ENCODE results near the gene USP9X. TPM values are rescaled to one million over a fixed set of nuclear protein-coding genes. Genes with fewer than 3 reads are reported as not detected.
"Not testable (repeated sequence)": the region's sequence is repeated elsewhere in the genome, so short reads cannot be mapped to it uniquely, and the experiment has no call there.

The USP9X gene
- total RNA-seq, 1 donor from 2014 or later, result 147 TPM

GRCh38 chrX:41142130-41142910 is 57.1 kb downstream of the USP9X start:
- peaks cover 3 to 12% (median 7%) of the 10 kb centered on the region in 3 donors for H3K36me3 ChIP-seq (ENCODE audit: control insufficient read depth in 3 of 3, insufficient read depth in 3 of 3, low read length in 3 of 3)
- H3K27ac ChIP-seq (ENCODE audit: low read depth, low read length), result no peak overlapping the region
- no peak overlapping the region for H3K4me3 ChIP-seq (ENCODE audit: low read length in 3 of 3)

GRCh38 chrX:41144873-41145272 is 59.6 kb downstream of the USP9X start:
- no peaks in the 10 kb centered on the region for H3K4me1 ChIP-seq (ENCODE audit: control insufficient read depth in 3 of 3, insufficient read depth in 3 of 3, low read length in 3 of 3)
- H3K4me3 ChIP-seq (ENCODE audit: low read length in 3 of 3), result no peak overlapping the region
- H3K36me3 ChIP-seq (ENCODE audit: control insufficient read depth in 3 of 3, insufficient read depth in 3 of 3, low read length in 3 of 3), result peaks cover 4 to 28% (median 16%) of the 10 kb centered on the region in 3 donors
- no peaks in the 10 kb centered on the region for H3K9me3 ChIP-seq (ENCODE audit: control insufficient read depth in 3 of 3, low read length in 3 of 3)
- no peak overlapping the region for H3K9ac ChIP-seq (ENCODE audit: low read depth in 1 of 3, low read length in 3 of 3)
- no peak overlapping the region for H3K27ac ChIP-seq (ENCODE audit: low read depth, low read length)
- H3K27me3 ChIP-seq (ENCODE audit: control insufficient read depth in 3 of 3, insufficient read depth in 3 of 3, low read length in 3 of 3), result no peaks in the 10 kb centered on the region

More at GRCh38 chrX:41142130-41142910, 57.1 kb downstream of the USP9X start:
- no peak overlapping the region for H3K9ac ChIP-seq (ENCODE audit: low read depth in 1 of 3, low read length in 3 of 3)
- no peaks in the 10 kb centered on the region for H3K4me1 ChIP-seq (ENCODE audit: control insufficient read depth in 3 of 3, insufficient read depth in 3 of 3, low read length in 3 of 3)
- no peaks in the 10 kb centered on the region for H3K27me3 ChIP-seq (ENCODE audit: control insufficient read depth in 3 of 3, insufficient read depth in 3 of 3, low read length in 3 of 3)
- H3K9me3 ChIP-seq (ENCODE audit: control insufficient read depth in 3 of 3, low read length in 3 of 3), result no peaks in the 10 kb centered on the region

- no peaks in the 10 kb centered on the region for H3K9me3 ChIP-seq (ENCODE audit: control insufficient read depth in 3 of 3, low read length in 3 of 3)
- H3K36me3 ChIP-seq (ENCODE audit: control insufficient read depth in 3 of 3, insufficient read depth in 3 of 3, low read length in 3 of 3), result peaks cover 4 to 28% (median 16%) of the 10 kb centered on the region in 3 donors
Measured at GRCh38 chrX:41145920-41146608, 60.8 kb downstream of the USP9X start.

GRCh38 chrX:41148553-41148952 is 63.3 kb downstream of the USP9X start:
- Histone ChIP-seq H3K9ac (ENCODE audit: low read depth in 1 of 3, low read length in 3 of 3) (no peak overlapping the region), H3K36me3 (ENCODE audit: control insufficient read depth in 3 of 3, insufficient read depth in 3 of 3, low read length in 3 of 3) (peaks cover 7 to 34% (median 13%) of the 10 kb centered on the region in 3 donors), H3K27me3 (ENCODE audit: control insufficient read depth in 3 of 3, insufficient read depth in 3 of 3, low read length in 3 of 3) (no peaks in the 10 kb centered on the region), H3K4me3 (ENCODE audit: low read length in 3 of 3) (no peak overlapping the region), H3K27ac (ENCODE audit: low read depth, low read length) (no peak overlapping the region), H3K9me3 (ENCODE audit: control insufficient read depth in 3 of 3, low read length in 3 of 3) (no peaks in the 10 kb centered on the region), H3K4me1 (ENCODE audit: control insufficient read depth in 3 of 3, insufficient read depth in 3 of 3, low read length in 3 of 3) (no peaks in the 10 kb centered on the region)

More at GRCh38 chrX:41145920-41146608, 60.8 kb downstream of the USP9X start:
- no peaks in the 10 kb centered on the region for H3K27me3 ChIP-seq (ENCODE audit: control insufficient read depth in 3 of 3, insufficient read depth in 3 of 3, low read length in 3 of 3)
- H3K4me3 ChIP-seq (ENCODE audit: low read length in 3 of 3), result no peak overlapping the region
- H3K9ac ChIP-seq (ENCODE audit: low read depth in 1 of 3, low read length in 3 of 3), result no peak overlapping the region
- no peaks in the 10 kb centered on the region for H3K4me1 ChIP-seq (ENCODE audit: control insufficient read depth in 3 of 3, insufficient read depth in 3 of 3, low read length in 3 of 3)
- H3K27ac ChIP-seq (ENCODE audit: low read depth, low read length), result no peak overlapping the region

GRCh38 chrX:41150043-41150442 is 64.8 kb downstream of the USP9X start:
- H3K4me3 ChIP-seq (ENCODE audit: low read length in 3 of 3), result no peak overlapping the region
- no peaks in the 10 kb centered on the region for H3K9me3 ChIP-seq (ENCODE audit: control insufficient read depth in 3 of 3, low read length in 3 of 3)
- H3K27me3 ChIP-seq (ENCODE audit: control insufficient read depth in 3 of 3, insufficient read depth in 3 of 3, low read length in 3 of 3), result no peaks in the 10 kb centered on the region
- no peak overlapping the region for H3K9ac ChIP-seq (ENCODE audit: low read depth in 1 of 3, low read length in 3 of 3)
- no peaks in the 10 kb centered on the region for H3K4me1 ChIP-seq (ENCODE audit: control insufficient read depth in 3 of 3, insufficient read depth in 3 of 3, low read length in 3 of 3)
- H3K27ac ChIP-seq (ENCODE audit: low read depth, low read length), result no peak overlapping the region
- H3K36me3 ChIP-seq (ENCODE audit: control insufficient read depth in 3 of 3, insufficient read depth in 3 of 3, low read length in 3 of 3), result peaks cover 8 to 33% (median 15%) of the 10 kb centered on the region in 3 donors

GRCh38 chrX:41151726-41152125 is 66.5 kb downstream of the USP9X start:
- not testable (repeated sequence) for H3K4me1 ChIP-seq (ENCODE audit: control insufficient read depth in 3 of 3, insufficient read depth in 3 of 3, low read length in 3 of 3); H3K9ac ChIP-seq (ENCODE audit: low read depth in 1 of 3, low read length in 3 of 3); H3K4me3 ChIP-seq (ENCODE audit: low read length in 3 of 3); H3K27ac ChIP-seq (ENCODE audit: low read depth, low read length); H3K27me3 ChIP-seq (ENCODE audit: control insufficient read depth in 3 of 3, insufficient read depth in 3 of 3, low read length in 3 of 3); H3K9me3 ChIP-seq (ENCODE audit: control insufficient read depth in 3 of 3, low read length in 3 of 3)
- H3K36me3 ChIP-seq (ENCODE audit: control insufficient read depth in 3 of 3, insufficient read depth in 3 of 3, low read length in 3 of 3), result peaks cover 11 to 36% (median 20%) of the 10 kb centered on the region in 3 donors

- H3K4me3 ChIP-seq (ENCODE audit: low read length in 3 of 3), result no peak overlapping the region
- no peaks in the 10 kb centered on the region for H3K9me3 ChIP-seq (ENCODE audit: control insufficient read depth in 3 of 3, low read length in 3 of 3)
- no peak overlapping the region for H3K27ac ChIP-seq (ENCODE audit: low read depth, low read length)
- no peaks in the 10 kb centered on the region for H3K4me1 ChIP-seq (ENCODE audit: control insufficient read depth in 3 of 3, insufficient read depth in 3 of 3, low read length in 3 of 3)
- no peaks in the 10 kb centered on the region for H3K27me3 ChIP-seq (ENCODE audit: control insufficient read depth in 3 of 3, insufficient read depth in 3 of 3, low read length in 3 of 3)
- H3K9ac ChIP-seq (ENCODE audit: low read depth in 1 of 3, low read length in 3 of 3), result no peak overlapping the region
- peaks cover 11 to 41% (median 25%) of the 10 kb centered on the region in 3 donors for H3K36me3 ChIP-seq (ENCODE audit: control insufficient read depth in 3 of 3, insufficient read depth in 3 of 3, low read length in 3 of 3)
Measured at GRCh38 chrX:41152221-41152620, 67.0 kb downstream of the USP9X start.

GRCh38 chrX:41153448-41153847 is 68.2 kb downstream of the USP9X start:
- Histone ChIP-seq H3K27me3 (ENCODE audit: control insufficient read depth in 3 of 3, insufficient read depth in 3 of 3, low read length in 3 of 3) (no peaks in the 10 kb centered on the region), H3K27ac (ENCODE audit: low read depth, low read length) (no peak overlapping the region), H3K36me3 (ENCODE audit: control insufficient read depth in 3 of 3, insufficient read depth in 3 of 3, low read length in 3 of 3) (peaks cover 11 to 39% (median 24%) of the 10 kb centered on the region in 3 donors), H3K9me3 (ENCODE audit: control insufficient read depth in 3 of 3, low read length in 3 of 3) (no peaks in the 10 kb centered on the region), H3K4me1 (ENCODE audit: control insufficient read depth in 3 of 3, insufficient read depth in 3 of 3, low read length in 3 of 3) (no peaks in the 10 kb centered on the region), H3K4me3 (ENCODE audit: low read length in 3 of 3) (no peak overlapping the region), H3K9ac (ENCODE audit: low read depth in 1 of 3, low read length in 3 of 3) (no peak overlapping the region)

GRCh38 chrX:41153957-41154356 is 68.7 kb downstream of the USP9X start:
- no peaks in the 10 kb centered on the region for H3K9me3 ChIP-seq (ENCODE audit: control insufficient read depth in 3 of 3, low read length in 3 of 3)
- H3K4me3 ChIP-seq (ENCODE audit: low read length in 3 of 3), result no peak overlapping the region
- H3K27ac ChIP-seq (ENCODE audit: low read depth, low read length), result no peak overlapping the region
- H3K36me3 ChIP-seq (ENCODE audit: control insufficient read depth in 3 of 3, insufficient read depth in 3 of 3, low read length in 3 of 3), result peaks cover 9 to 34% (median 19%) of the 10 kb centered on the region in 3 donors
- H3K9ac ChIP-seq (ENCODE audit: low read depth in 1 of 3, low read length in 3 of 3), result no peak overlapping the region
- no peaks in the 10 kb centered on the region for H3K27me3 ChIP-seq (ENCODE audit: control insufficient read depth in 3 of 3, insufficient read depth in 3 of 3, low read length in 3 of 3)
- H3K4me1 ChIP-seq (ENCODE audit: control insufficient read depth in 3 of 3, insufficient read depth in 3 of 3, low read length in 3 of 3), result no peaks in the 10 kb centered on the region

- Histone ChIP-seq H3K4me1 (ENCODE audit: control insufficient read depth in 3 of 3, insufficient read depth in 3 of 3, low read length in 3 of 3) (no peaks in the 10 kb centered on the region), H3K9me3 (ENCODE audit: control insufficient read depth in 3 of 3, low read length in 3 of 3) (no peaks in the 10 kb centered on the region), H3K4me3 (ENCODE audit: low read length in 3 of 3) (no peak overlapping the region), H3K36me3 (ENCODE audit: control insufficient read depth in 3 of 3, insufficient read depth in 3 of 3, low read length in 3 of 3) (peaks cover 0 to 14% (median 4%) of the 10 kb centered on the region in 3 donors), H3K27me3 (ENCODE audit: control insufficient read depth in 3 of 3, insufficient read depth in 3 of 3, low read length in 3 of 3) (no peaks in the 10 kb centered on the region), H3K27ac (ENCODE audit: low read depth, low read length) (peak overlapping the region; percentile 36), H3K9ac (ENCODE audit: low read depth in 1 of 3, low read length in 3 of 3) (no peak overlapping the region)
Measured at GRCh38 chrX:41164449-41164848, 79.2 kb downstream of the USP9X start.

All from skeletal muscle tissue (tissue), 4 donors.